MM.1S (cell line): ENCODE measurements around the gene TKFC.

Experiments
- CTCF ChIP-seq: fragments of 300-600 bp; sonication (generic); IDR thresholded peaks from 2 replicates; pipeline ENCODE4 v1.5.1; 2016; ENCODE audit warnings: antibody characterized with exemption, low read length, mixed read lengths
- EZH2 ChIP-seq: fragments of 300-600 bp; sonication (generic); optimal IDR thresholded peaks from 2 replicates; pipeline ENCODE3; 2017; ENCODE audit warnings: low read depth, mild to moderate bottlenecking, antibody characterized with exemption, low read length, mixed read lengths

GRCh38 chr11:61377461-61378160 lies 44.6 kb downstream of the TKFC start:
- TF ChIP-seq CTCF: no peak
- TF ChIP-seq EZH2: no peak
